Activated CD4-positive, alpha-beta T cell treated with anti-CD3 and anti-CD28 coated beads for 36 hours (primary cell): Measurements from ENCODE around the gene SYP. TPM values are rescaled to one million over a fixed set of nuclear protein-coding genes. Genes with fewer than 3 reads are reported as not detected.
A peak's percentile ranks its signal among the peaks of the same experiment; 100 is the strongest.

Experiments
- ATAC-seq: fragments of 200-7000 bp; cut with Tn5 transposase; one replicate; pipeline ENCODE4 v1.10.0; 2021; ENCODE audit warnings: mild to moderate bottlenecking, moderate library complexity
- CTCF ChIA-PET: fragments of 350-600 bp; sonication (Branson Sonifier 250); formaldehyde crosslinking; loops from one replicate; lab custom pipeline; 2021; ENCODE audit warnings: antibody characterized with exemption; lab: Charles Lee
- POLR2A ChIA-PET: fragments of 350-600 bp; sonication (Branson Sonifier 250); formaldehyde crosslinking; loops from one replicate; lab custom pipeline; 2021; ENCODE audit warnings: antibody characterized with exemption, inconsistent platforms; lab: Charles Lee
- DNase-seq: peaks from one replicate; pipeline ENCODE4 v3.0.0-alpha.2; 2020
- H3K27ac Mint-ChIP-seq: one replicate; pipeline ENCODE4 v1.8.0; 2021; ENCODE audit warnings: mixed read lengths
- H3K27me3 Mint-ChIP-seq: one replicate; pipeline ENCODE4 v1.8.0; 2021; ENCODE audit warnings: mixed read lengths
- H3K36me3 Mint-ChIP-seq: one replicate; pipeline ENCODE4 v1.8.0; 2021; ENCODE audit warnings: low read depth, mixed read lengths
- H3K4me1 Mint-ChIP-seq: one replicate; pipeline ENCODE4 v1.8.0; 2021; ENCODE audit warnings: mixed read lengths
- H3K4me3 Mint-ChIP-seq: one replicate; pipeline ENCODE4 v1.8.0; 2021; ENCODE audit warnings: mild to moderate bottlenecking, moderate library complexity, mixed read lengths
- H3K9me3 Mint-ChIP-seq: one replicate; pipeline ENCODE4 v1.8.0; 2021; ENCODE audit warnings: low read depth, mixed read lengths
- intact Hi-C, 2 experiments: fragments of 100-400 bp; cut with DNase I in 1 of 2; cut with micrococcal nuclease in 1 of 2; formaldehyde crosslinking; loops; one replicate each; pipeline versions ENCODE4 v1.14.2 to v1.15.1; 2022 to 2024; cut with DNase I, micrococcal nuclease
- total RNA-seq, 2 experiments: library from RNA; stranded (reverse); gene quantifications; one replicate each; pipeline ENCODE4 v1.2.3, GENCODE V29; 2021

SYP gene
- total RNA-seq, 2 experiments from 2014 or later = 7.2 to 8.5 TPM

DNA sequence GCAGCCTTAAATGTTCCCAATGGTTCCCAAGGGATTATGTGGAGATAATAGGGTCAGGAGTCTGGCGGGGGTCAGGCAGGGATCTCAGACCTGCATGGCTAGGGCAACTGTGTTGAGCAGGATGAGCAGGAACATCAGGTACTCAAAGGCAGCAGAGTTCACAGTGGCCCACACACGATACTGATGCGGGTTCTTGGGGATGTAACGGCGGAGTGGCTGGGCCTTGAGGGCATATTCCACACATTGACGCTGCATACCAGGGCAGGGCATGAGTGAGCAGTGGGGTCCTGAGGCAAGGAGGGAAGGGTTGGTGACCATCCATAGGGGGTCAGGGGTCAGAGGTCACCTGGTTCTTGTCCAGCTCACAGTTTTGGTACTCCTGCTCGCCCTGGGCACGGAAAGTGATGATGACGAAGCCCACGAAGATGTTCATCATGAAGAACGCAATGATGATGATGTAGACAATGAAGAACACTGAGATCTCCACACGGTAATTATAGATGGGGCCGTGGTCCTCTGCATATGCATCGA, 15.1 kb upstream of the SYP start:
- DNase-seq (no peak), ATAC-seq (no peak)
- ChIA-PET CTCF (no interaction called here), POLR2A (no interaction called here)
- Mint-ChIP-seq H3K27ac (no peak overlapping the region), H3K9me3 (no peaks in the 10 kb centered on the region), H3K36me3 (no peaks in the 10 kb centered on the region), H3K27me3 (no peaks in the 10 kb centered on the region), H3K4me1 (no peaks in the 10 kb centered on the region), H3K4me3 (no peak overlapping the region)
- intact Hi-C loops = no loop called here

GRCh38 chrX:49214416-49214815, 14.4 kb upstream of the SYP start:
- POLR2A ChIA-PET = no interaction called here
- no peaks in the 10 kb centered on the region for H3K9me3 Mint-ChIP-seq

GRCh38 chrX:49212861-49213260, 12.9 kb upstream of the SYP start:
- H3K27ac Mint-ChIP-seq = no peak overlapping the region

More at GRCh38 chrX:49214416-49214815, 14.4 kb upstream of the SYP start:
- ATAC-seq = no peak
- H3K4me3 Mint-ChIP-seq = no peak overlapping the region
- no peaks in the 10 kb centered on the region for H3K27me3 Mint-ChIP-seq
- intact Hi-C loops = no loop called here
- no peaks in the 10 kb centered on the region for H3K36me3 Mint-ChIP-seq
- H3K27ac Mint-ChIP-seq = no peak overlapping the region
- no peak for DNase-seq
- CTCF ChIA-PET = no interaction called here
- H3K4me1 Mint-ChIP-seq = no peaks in the 10 kb centered on the region

GRCh38 chrX:49212209-49212608, 12.2 kb upstream of the SYP start:
- Mint-ChIP-seq H3K9me3 (no peaks in the 10 kb centered on the region), H3K27ac (no peak overlapping the region), H3K4me3 (no peak overlapping the region), H3K27me3 (no peaks in the 10 kb centered on the region), H3K4me1 (no peaks in the 10 kb centered on the region), H3K36me3 (no peaks in the 10 kb centered on the region)
- ATAC-seq (no peak), DNase-seq (no peak)
- ChIA-PET POLR2A (no interaction called here), CTCF (no interaction called here)
- intact Hi-C loops = no loop called here

More at GRCh38 chrX:49212861-49213260, 12.9 kb upstream of the SYP start:
- CTCF ChIA-PET = no interaction called here
- intact Hi-C loops = no loop called here
- no peaks in the 10 kb centered on the region for H3K36me3 Mint-ChIP-seq
- H3K4me1 Mint-ChIP-seq = no peaks in the 10 kb centered on the region
- DNase-seq (no peak), ATAC-seq (no peak)
- POLR2A ChIA-PET = no interaction called here
- no peaks in the 10 kb centered on the region for H3K9me3 Mint-ChIP-seq
- no peaks in the 10 kb centered on the region for H3K27me3 Mint-ChIP-seq
- H3K4me3 Mint-ChIP-seq = no peak overlapping the region

GRCh38 chrX:49211074-49211473, 11.1 kb upstream of the SYP start:
- ChIA-PET POLR2A (no interaction called here), CTCF (no interaction called here)
- Mint-ChIP-seq H3K9me3 (no peaks in the 10 kb centered on the region), H3K4me1 (no peaks in the 10 kb centered on the region), H3K36me3 (no peaks in the 10 kb centered on the region), H3K27me3 (no peaks in the 10 kb centered on the region), H3K27ac (no peak overlapping the region), H3K4me3 (no peak overlapping the region)
- no peak for DNase-seq
- no peak for ATAC-seq
- intact Hi-C loops = no loop called here

GRCh38 chrX:49210406-49210805, 10.4 kb upstream of the SYP start:
- H3K27ac Mint-ChIP-seq = no peak overlapping the region
- intact Hi-C loops = no loop called here
- ChIA-PET CTCF (no interaction called here), POLR2A (no interaction called here)
- ATAC-seq = no peak
- H3K9me3 Mint-ChIP-seq = no peaks in the 10 kb centered on the region
- H3K36me3 Mint-ChIP-seq = no peaks in the 10 kb centered on the region
- no peak for DNase-seq
- no peak overlapping the region for H3K4me3 Mint-ChIP-seq
- no peaks in the 10 kb centered on the region for H3K4me1 Mint-ChIP-seq
- H3K27me3 Mint-ChIP-seq = no peaks in the 10 kb centered on the region

- ATAC-seq = peak; percentile 58
- intact Hi-C loops = no loop called here
- no peak overlapping the region for H3K4me3 Mint-ChIP-seq
- no peaks in the 10 kb centered on the region for H3K36me3 Mint-ChIP-seq
- DNase-seq = peak; percentile 33
- ChIA-PET POLR2A (no interaction called here), CTCF (no interaction called here)
- H3K27ac Mint-ChIP-seq = no peak overlapping the region
- H3K9me3 Mint-ChIP-seq = no peaks in the 10 kb centered on the region
- H3K27me3 Mint-ChIP-seq = no peaks in the 10 kb centered on the region
- H3K4me1 Mint-ChIP-seq = no peaks in the 10 kb centered on the region
These were observed 9.7 kb upstream of the SYP start for GRCh38 chrX:49209434-49210251.

DNA sequence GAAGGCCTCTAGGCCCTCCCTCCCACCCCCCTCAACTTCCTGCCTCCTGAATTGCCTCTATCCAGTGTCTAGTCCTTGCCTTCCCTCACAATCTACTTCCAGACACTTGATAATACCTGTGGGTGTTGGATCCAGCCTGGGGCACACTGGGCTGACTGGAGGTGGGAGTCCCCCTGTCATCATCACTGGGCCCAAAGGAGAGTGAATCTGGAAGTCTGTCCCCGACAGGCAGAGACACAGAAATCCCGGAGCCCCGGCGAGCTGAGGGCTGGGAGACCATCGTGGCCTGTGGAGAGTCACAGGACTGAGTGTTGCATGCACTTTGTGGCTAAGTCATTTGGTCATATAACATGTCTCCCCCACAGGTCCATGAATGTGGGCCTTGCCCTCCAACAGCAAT, 8.4 kb upstream of the SYP start:
- H3K36me3 Mint-ChIP-seq = no peaks in the 10 kb centered on the region
- H3K27ac Mint-ChIP-seq = no peak overlapping the region
- no peaks in the 10 kb centered on the region for H3K27me3 Mint-ChIP-seq
- CTCF ChIA-PET = no interaction called here
- H3K9me3 Mint-ChIP-seq = no peaks in the 10 kb centered on the region
- DNase-seq = no peak
- intact Hi-C loops = no loop called here
- POLR2A ChIA-PET = no interaction called here
- no peak for ATAC-seq
- no peak overlapping the region for H3K4me3 Mint-ChIP-seq
- H3K4me1 Mint-ChIP-seq = no peaks in the 10 kb centered on the region

DNA sequence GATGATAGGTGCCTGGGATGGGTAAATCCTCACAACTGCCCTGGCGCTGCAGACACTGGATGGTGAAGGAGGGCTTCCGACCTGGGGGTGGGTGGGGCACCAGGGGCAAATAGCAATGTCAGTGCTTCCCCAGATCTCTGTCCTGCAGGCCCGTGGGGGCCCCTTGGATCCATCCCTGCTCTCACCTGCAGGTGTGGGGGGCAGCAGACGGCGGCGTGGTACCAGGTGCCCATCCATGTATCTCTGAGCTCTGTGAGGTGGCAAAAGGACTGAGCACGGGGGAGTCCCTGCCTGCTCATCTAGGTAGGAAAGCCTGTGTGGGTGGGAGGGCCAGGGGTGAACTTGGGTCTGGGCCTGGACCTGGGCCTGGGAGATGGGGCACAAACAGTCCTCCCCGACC, 6.5 kb upstream of the SYP start:
- CTCF ChIA-PET = interaction anchor here (0.5 kb wide), 1 partner anchor 105 kb away, joined by 3 read pairs; no protein-coding TSS in a partner anchor
- Mint-ChIP-seq H3K4me1 (no peaks in the 10 kb centered on the region), H3K4me3 (no peak overlapping the region)

GRCh38 chrX:49205443-49205842, 5.5 kb upstream of the SYP start:
- POLR2A ChIA-PET = no interaction called here
- peaks cover 3% of the 10 kb centered on the region for H3K4me1 Mint-ChIP-seq
- H3K27ac Mint-ChIP-seq = no peak overlapping the region
- no peak overlapping the region for H3K4me3 Mint-ChIP-seq
- no peak for ATAC-seq
- CTCF ChIA-PET = no interaction called here
- no peaks in the 10 kb centered on the region for H3K36me3 Mint-ChIP-seq
- H3K27me3 Mint-ChIP-seq = no peaks in the 10 kb centered on the region
- no peaks in the 10 kb centered on the region for H3K9me3 Mint-ChIP-seq
- intact Hi-C loops = no loop called here
- no peak for DNase-seq

More for the DNA sequence above, 6.5 kb upstream of the SYP start:
- Mint-ChIP-seq H3K36me3 (no peaks in the 10 kb centered on the region), H3K27ac (no peak overlapping the region), H3K9me3 (no peaks in the 10 kb centered on the region), H3K27me3 (no peaks in the 10 kb centered on the region)
- DNase-seq = no peak
- ATAC-seq = no peak
- intact Hi-C loops = no loop called here
- POLR2A ChIA-PET = no interaction called here

DNA sequence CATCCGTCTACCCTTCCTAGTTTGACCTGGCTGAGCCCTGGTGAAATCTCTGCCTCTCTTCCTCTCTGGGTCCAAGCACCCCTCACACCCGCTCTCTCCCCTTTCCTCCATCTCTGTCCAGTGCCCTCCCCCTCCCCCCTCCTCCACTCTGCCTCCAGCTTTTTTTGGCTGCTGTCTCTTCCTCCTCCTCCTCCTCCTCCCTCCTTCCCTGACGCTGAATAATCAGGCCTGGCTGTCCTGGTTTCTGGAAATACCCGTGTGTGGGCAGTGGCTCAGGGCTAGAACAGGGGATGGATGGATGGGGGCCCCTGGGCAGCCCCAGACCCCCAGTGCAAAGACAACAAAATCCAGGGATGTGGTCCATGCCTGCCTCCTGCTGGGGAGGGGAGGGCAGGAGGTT, 4.7 kb upstream of the SYP start:
- Mint-ChIP-seq H3K27me3 (no peaks in the 10 kb centered on the region), H3K4me3 (no peak overlapping the region), H3K4me1 (peaks cover 4% of the 10 kb centered on the region), H3K36me3 (no peaks in the 10 kb centered on the region), H3K9me3 (no peaks in the 10 kb centered on the region), H3K27ac (no peak overlapping the region)
- intact Hi-C loops = no loop called here
- ATAC-seq = no peak
- POLR2A ChIA-PET = no interaction called here
- DNase-seq = no peak
- CTCF ChIA-PET = no interaction called here

GRCh38 chrX:49204017-49204416, 4.0 kb upstream of the SYP start:
- no peak overlapping the region for H3K4me3 Mint-ChIP-seq
- no peaks in the 10 kb centered on the region for H3K27me3 Mint-ChIP-seq
- ATAC-seq = no peak
- H3K36me3 Mint-ChIP-seq = no peaks in the 10 kb centered on the region
- peaks cover 7% of the 10 kb centered on the region for H3K4me1 Mint-ChIP-seq
- intact Hi-C loops = no loop called here
- no peaks in the 10 kb centered on the region for H3K9me3 Mint-ChIP-seq
- CTCF ChIA-PET = no interaction called here
- POLR2A ChIA-PET = no interaction called here
- no peak overlapping the region for H3K27ac Mint-ChIP-seq
- DNase-seq = no peak
